BJ (cell line): Measurements from ENCODE around the gene DNAJC18. TPM values are rescaled to one million over a fixed set of nuclear protein-coding genes. Genes with fewer than 3 reads are reported as not detected.

Experiments used
- CTCF ChIA-PET: fragments of 350-600 bp; formaldehyde crosslinking; extraction: SDS; loops from one replicate; lab custom pipeline; 2021; ENCODE audit warnings: antibody characterized with exemption, inconsistent platforms; lab: Yijun Ruan, JAX
- POLR2A ChIA-PET: fragments of 300-600 bp; sonication (Branson Sonifier 250); formaldehyde crosslinking; extraction: SDS; loops from one replicate; lab custom pipeline; 2021; ENCODE audit warnings: antibody characterized with exemption; lab: Charles Lee
- DNase-seq: peaks from one replicate; pipeline ENCODE4 v3.0.0-alpha.2; 2011; ENCODE audit warnings: low read depth
- H3K27me3 ChIP-seq: 2 replicates; pipeline ENCODE4 v1.6.0; 2011; ENCODE audit warnings: low read length; ENCODE audit not compliant: control insufficient read depth, insufficient read depth
- H3K36me3 ChIP-seq: 2 replicates; pipeline ENCODE4 v1.5.1; 2011; ENCODE audit warnings: low read length; ENCODE audit not compliant: control insufficient read depth, insufficient read depth
- H3K4me3 ChIP-seq: 2 replicates; pipeline ENCODE4 v1.5.1; 2011; ENCODE audit warnings: low read depth, mild to moderate bottlenecking, control low read depth, low read length
- polyA plus RNA-seq: library from polyadenylated mRNA; depleted of rRNA; stranded (reverse); fragments of >200 nt; gene quantifications from 2 replicates; pipeline ENCODE4 v1.2.3, GENCODE V29; 2011
- TF ChIP-seq, protein P1 (sequence below): IDR thresholded peaks from 2 replicates; pipeline ENCODE4 v1.5.1; 2011; ENCODE audit warnings: low read depth, mild to moderate bottlenecking, control low read depth, inconsistent platforms, low read length, moderate library complexity; ENCODE audit not compliant: insufficient read depth

Gene DNAJC18
- polyA plus RNA-seq, 1 experiment, result 5.2 TPM

DNA sequence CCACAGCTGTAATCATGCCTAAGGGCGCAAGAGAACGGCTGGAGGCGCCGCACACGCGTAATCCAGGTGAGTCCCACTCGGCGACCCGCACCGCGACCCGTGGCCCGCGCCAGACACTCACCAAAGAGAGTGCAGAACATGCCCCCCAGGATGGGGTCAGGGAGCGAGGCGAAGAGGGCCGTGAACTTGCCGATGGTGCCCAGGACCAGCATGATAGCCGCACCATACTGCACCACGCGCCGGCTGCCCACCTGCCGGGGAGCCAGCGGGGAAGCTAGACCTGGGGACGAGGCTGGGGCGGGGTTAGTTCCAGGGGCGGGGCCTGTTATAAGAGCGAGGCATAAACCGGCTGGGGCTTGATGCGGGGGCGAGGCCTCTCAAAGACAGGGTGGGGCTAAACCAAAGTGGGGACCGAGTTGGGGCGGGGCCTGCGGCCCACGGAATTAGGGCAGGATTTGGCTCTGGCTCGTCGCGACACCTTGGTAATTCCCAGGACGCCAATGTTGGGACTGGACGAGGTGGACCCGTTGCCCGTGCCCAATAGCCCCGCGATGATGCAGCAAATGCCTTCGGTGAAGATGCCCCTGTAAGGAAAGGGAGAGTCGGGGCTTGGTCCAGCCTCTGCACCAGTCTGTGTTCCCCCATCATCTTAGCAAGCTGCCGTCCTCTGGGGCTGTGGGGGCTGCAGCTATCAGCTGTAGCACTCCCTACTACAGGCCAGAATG is 61.1 kb downstream of the DNAJC18 start:
- POLR2A ChIA-PET, result no interaction called here

DNA sequence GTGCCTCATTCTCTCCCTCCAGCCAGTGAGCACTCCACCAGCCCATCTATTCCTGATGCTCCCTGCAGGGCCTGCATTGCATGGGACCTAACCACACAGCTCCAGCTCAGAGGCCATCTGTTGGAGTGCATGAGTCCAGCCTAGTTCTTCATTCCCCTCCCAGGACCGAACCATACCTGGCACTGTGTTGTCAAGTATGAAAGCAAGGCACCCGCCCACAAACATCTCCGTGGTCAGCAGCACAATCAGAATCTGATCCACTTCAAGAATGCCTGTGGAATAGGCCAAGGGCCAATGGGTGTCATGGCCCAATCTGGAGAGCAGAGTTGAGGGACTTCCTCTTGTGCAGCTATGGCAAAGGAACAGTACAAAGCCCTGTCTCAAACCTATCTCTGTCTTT is 62.1 kb downstream of the DNAJC18 start:
- POLR2A ChIA-PET, result no interaction called here
- Histone ChIP-seq H3K36me3 (no peaks in the 10 kb centered on the region; the same call in none of the 2 replicates), H3K27me3 (no peaks in the 10 kb centered on the region), H3K4me3 (no peak overlapping the region)
- DNase-seq, result no peak
- CTCF ChIA-PET, result no interaction called here
- TF ChIP-seq, protein P1, sequence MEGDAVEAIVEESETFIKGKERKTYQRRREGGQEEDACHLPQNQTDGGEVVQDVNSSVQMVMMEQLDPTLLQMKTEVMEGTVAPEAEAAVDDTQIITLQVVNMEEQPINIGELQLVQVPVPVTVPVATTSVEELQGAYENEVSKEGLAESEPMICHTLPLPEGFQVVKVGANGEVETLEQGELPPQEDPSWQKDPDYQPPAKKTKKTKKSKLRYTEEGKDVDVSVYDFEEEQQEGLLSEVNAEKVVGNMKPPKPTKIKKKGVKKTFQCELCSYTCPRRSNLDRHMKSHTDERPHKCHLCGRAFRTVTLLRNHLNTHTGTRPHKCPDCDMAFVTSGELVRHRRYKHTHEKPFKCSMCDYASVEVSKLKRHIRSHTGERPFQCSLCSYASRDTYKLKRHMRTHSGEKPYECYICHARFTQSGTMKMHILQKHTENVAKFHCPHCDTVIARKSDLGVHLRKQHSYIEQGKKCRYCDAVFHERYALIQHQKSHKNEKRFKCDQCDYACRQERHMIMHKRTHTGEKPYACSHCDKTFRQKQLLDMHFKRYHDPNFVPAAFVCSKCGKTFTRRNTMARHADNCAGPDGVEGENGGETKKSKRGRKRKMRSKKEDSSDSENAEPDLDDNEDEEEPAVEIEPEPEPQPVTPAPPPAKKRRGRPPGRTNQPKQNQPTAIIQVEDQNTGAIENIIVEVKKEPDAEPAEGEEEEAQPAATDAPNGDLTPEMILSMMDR, result no peak

More for the DNA sequence above, 61.1 kb downstream of the DNAJC18 start:
- TF ChIP-seq, protein P1, result no peak
- DNase-seq, result no peak
- Histone ChIP-seq H3K4me3 (no peak overlapping the region), H3K27me3 (no peaks in the 10 kb centered on the region), H3K36me3 (no peaks in the 10 kb centered on the region; the same call in none of the 2 replicates)
- CTCF ChIA-PET, result no interaction called here

DNA sequence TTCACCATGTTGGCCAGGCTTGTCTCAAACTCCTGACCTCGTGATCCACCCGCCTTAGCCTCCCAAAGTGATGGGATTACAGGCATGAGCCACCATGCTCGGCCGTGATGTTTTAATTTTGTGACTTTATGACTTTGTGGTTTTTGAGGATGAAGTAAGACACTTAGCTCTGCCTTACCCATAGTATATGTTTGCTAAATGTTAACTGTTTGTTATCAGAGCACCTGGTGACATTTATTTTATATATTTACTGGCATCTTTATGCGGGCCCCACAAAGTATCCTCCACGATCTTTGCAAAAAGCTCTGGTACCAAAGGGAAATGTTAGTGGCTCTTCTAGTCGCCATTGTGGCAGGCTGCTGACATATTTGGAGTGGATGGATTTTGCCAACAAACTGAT is 63.0 kb downstream of the DNAJC18 start:
- TF ChIP-seq, protein P1, result no peak
- Histone ChIP-seq H3K36me3 (no peaks in the 10 kb centered on the region; the same call in none of the 2 replicates), H3K4me3 (no peak overlapping the region), H3K27me3 (no peaks in the 10 kb centered on the region)
- CTCF ChIA-PET, result no interaction called here
- DNase-seq, result no peak
- POLR2A ChIA-PET, result interaction anchor here (0.7 kb wide), 1 partner anchor 30 kb away, joined by 3 read pairs; no protein-coding TSS in a partner anchor

DNA sequence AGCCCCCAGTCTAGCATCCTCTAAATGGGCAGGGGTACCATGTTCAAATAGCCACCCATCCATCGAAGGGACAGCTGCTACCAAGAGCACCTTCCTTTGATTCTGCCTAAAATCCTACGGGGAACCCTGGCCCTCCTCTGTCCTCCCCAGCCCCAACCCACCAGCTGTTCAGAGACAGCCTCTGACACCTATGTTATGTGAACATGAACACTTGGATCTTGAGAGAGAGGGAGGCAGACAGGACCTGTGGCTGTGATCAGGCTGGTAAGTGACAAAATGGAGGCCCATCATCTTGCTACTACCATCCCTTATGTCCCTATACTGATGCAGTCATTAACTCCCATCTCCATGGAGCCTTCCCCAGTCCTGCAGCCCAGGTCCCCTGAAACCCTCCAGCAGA is 64.4 kb downstream of the DNAJC18 start:
- ChIA-PET POLR2A (no interaction called here), CTCF (interaction anchor here (1.0 kb wide), 1 partner anchor 14 kb away, joined by 3 read pairs; no protein-coding TSS in a partner anchor)

More for the DNA sequence above, 64.4 kb downstream of the DNAJC18 start:
- Histone ChIP-seq H3K36me3 (no peaks in the 10 kb centered on the region; the same call in none of the 2 replicates), H3K4me3 (no peak overlapping the region), H3K27me3 (no peaks in the 10 kb centered on the region)
- DNase-seq, result no peak
- TF ChIP-seq, protein P1, result no peak
